Mesendoderm (in vitro differentiated cells): Measurements from ENCODE around the gene DYNLL2.
"Not testable (repeated sequence)": the region's sequence is repeated elsewhere in the genome, so short reads cannot be mapped to it uniquely, and the experiment has no call there.

Experiments
- DNase-seq: peaks from one replicate; pipeline ENCODE4 v3.0.0; 2013
- H2AK5ac ChIP-seq: 2 replicates; pipeline ENCODE4 v1.6.1; 2013; ENCODE audit warnings: low read length, inconsistent platforms
- H2BK120ac ChIP-seq: 2 replicates; pipeline ENCODE4 v1.6.1; 2013; ENCODE audit warnings: low read depth, mild to moderate bottlenecking, low read length, moderate library complexity, mixed read lengths
- H2BK15ac ChIP-seq: replicated peaks from 2 replicates; pipeline ENCODE4 v1.6.1; 2013; ENCODE audit warnings: low read depth, mild to moderate bottlenecking, moderate library complexity
- H2BK5ac ChIP-seq: 2 replicates; pipeline ENCODE4 v1.6.1; 2013; ENCODE audit warnings: low read length, inconsistent platforms
- H3K18ac ChIP-seq: 2 replicates; pipeline ENCODE4 v1.6.1; 2013; ENCODE audit warnings: mild to moderate bottlenecking, low read length, mixed read lengths
- H3K23ac ChIP-seq: one replicate; pipeline ENCODE4 v1.6.1; 2013; ENCODE audit warnings: low read length
- H3K27ac ChIP-seq: 2 replicates; pipeline ENCODE4 v1.5.1; 2013; ENCODE audit warnings: low read depth, mild to moderate bottlenecking, inconsistent platforms, low read length, moderate library complexity
- H3K27me3 ChIP-seq: 2 replicates; pipeline ENCODE4 v1.6.1; 2013; ENCODE audit warnings: low read length, control low read depth, mild to moderate bottlenecking, inconsistent platforms; ENCODE audit not compliant: insufficient read depth, poor library complexity
- H3K36me3 ChIP-seq: 2 replicates; pipeline ENCODE4 v1.6.1; 2013; ENCODE audit warnings: low read length, inconsistent platforms; ENCODE audit not compliant: control insufficient read depth, insufficient read depth
- H3K4ac ChIP-seq: one replicate; pipeline ENCODE4 v1.6.1; 2013; ENCODE audit warnings: low read depth, mild to moderate bottlenecking, low read length, moderate library complexity
- H3K4me1 ChIP-seq: 2 replicates; pipeline ENCODE4 v1.6.1; 2013; ENCODE audit warnings: low read depth, low read length, inconsistent platforms; ENCODE audit not compliant: control insufficient read depth
- H3K4me2 ChIP-seq: 2 replicates; pipeline ENCODE4 v1.6.1; 2013; ENCODE audit warnings: low read length
- H3K4me3 ChIP-seq: 2 replicates; pipeline ENCODE4 v1.5.1; 2013; ENCODE audit warnings: mild to moderate bottlenecking, low read length
- H3K56ac ChIP-seq: one replicate; pipeline ENCODE4 v1.6.1; 2013; ENCODE audit warnings: low read length
- H3K79me1 ChIP-seq: 2 replicates; pipeline ENCODE4 v1.6.1; 2013; ENCODE audit warnings: low read length, inconsistent platforms
- H3K79me2 ChIP-seq: 2 replicates; pipeline ENCODE4 v1.6.1; 2013; ENCODE audit warnings: mild to moderate bottlenecking, low read length; ENCODE audit not compliant: control insufficient read depth, insufficient read depth
- H3K9ac ChIP-seq: 2 replicates; pipeline ENCODE4 v1.6.1; 2013; ENCODE audit warnings: low read length, inconsistent platforms
- H4K5ac ChIP-seq: one replicate; pipeline ENCODE4 v1.6.1; 2013; ENCODE audit warnings: low read length
- H4K8ac ChIP-seq: one replicate; pipeline ENCODE4 v1.6.1; 2013; ENCODE audit warnings: low read depth, mild to moderate bottlenecking, control low read depth, low read length, moderate library complexity
- WGBS: extraction: QIAGEN DNeasy Blood & Tissue Kit; methylation state at CpG from one replicate; pipeline ENCODE4 v1.1.7; 2013; ENCODE audit warnings: low lambda C conversion rate, missing lambda C conversion rate; ENCODE audit not compliant: insufficient coverage; ENCODE audit errors: extremely low coverage; 5-methylcytosine and 5-hydroxymethylcytosine counted together

DYNLL2 gene

GRCh38 chr17:58143335-58143734 lies 60.1 kb downstream of the DYNLL2 start:
- H3K79me1 ChIP-seq, H2BK15ac ChIP-seq, H3K9ac ChIP-seq, H3K4me1 ChIP-seq, H3K27ac ChIP-seq, H4K5ac ChIP-seq, H4K8ac ChIP-seq, H2AK5ac ChIP-seq, H3K56ac ChIP-seq, DNase-seq, H3K23ac ChIP-seq, H3K4me3 ChIP-seq, H2BK5ac ChIP-seq, H3K4me2 ChIP-seq, H2BK120ac ChIP-seq, H3K79me2 ChIP-seq, H3K27me3 ChIP-seq, H3K36me3 ChIP-seq, H3K4ac ChIP-seq, H3K18ac ChIP-seq: not testable (repeated sequence)
- no CpG with 5 or more reads among the region's 4 CpGs for WGBS

DNA sequence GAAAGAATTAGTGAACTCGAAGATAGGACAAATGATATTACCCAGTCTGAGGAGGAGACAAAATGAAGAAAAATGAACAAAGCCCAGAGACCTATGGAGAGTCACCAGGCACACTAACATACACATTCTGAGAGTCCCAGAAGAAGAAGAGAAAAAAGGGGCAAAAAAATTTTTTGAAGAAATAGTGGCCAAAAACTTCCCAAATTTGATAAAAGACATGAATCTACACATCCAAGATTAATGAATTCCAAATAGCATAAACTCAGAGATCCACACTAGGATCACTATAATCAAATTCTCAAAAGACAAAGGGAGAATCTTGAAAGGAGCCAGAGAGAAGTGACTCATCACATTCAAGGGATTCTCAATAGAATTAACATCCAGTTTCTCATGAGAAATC lies 61.6 kb downstream of the DYNLL2 start:
- Histone ChIP-seq H2AK5ac (no peak overlapping the region), H3K36me3 (no peaks in the 10 kb centered on the region), H3K27ac (no peak overlapping the region), H4K5ac (no peak overlapping the region), H3K56ac (no peak overlapping the region), H2BK5ac (no peak overlapping the region), H3K4me3 (no peak overlapping the region), H2BK120ac (no peak overlapping the region), H4K8ac (no peak overlapping the region), H3K79me1 (no peaks in the 10 kb centered on the region), H3K4me2 (no peak overlapping the region), H2BK15ac (no peak overlapping the region), H3K23ac (no peak overlapping the region), H3K18ac (no peak overlapping the region), H3K27me3 (no peaks in the 10 kb centered on the region), H3K79me2 (no peaks in the 10 kb centered on the region), H3K4me1 (no peaks in the 10 kb centered on the region), H3K4ac (no peak overlapping the region), H3K9ac (no peak overlapping the region)
- no peak for DNase-seq
- no CpG with 5 or more reads among the region's 1 CpG for WGBS
